Measurements from ENCODE around the gene FREM1.

DNA sequence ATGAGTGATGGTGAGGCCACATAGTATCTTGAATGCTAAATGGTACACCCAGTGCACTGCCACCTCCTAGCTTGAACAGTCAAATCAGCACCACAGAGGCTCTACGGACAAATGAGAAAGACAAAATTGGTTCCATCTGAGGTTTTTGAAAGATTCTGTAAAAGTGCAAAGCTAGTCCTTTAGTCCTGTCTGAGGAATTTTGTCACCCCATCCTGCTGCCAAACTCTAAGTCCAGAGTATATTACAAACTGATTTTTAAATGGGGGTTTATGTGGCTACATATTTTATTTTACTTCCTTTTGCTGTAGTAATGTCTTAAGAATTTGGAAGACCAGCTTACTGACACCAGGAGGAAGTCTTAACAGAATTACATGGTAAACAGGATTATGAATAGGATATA lies 7.7 kb downstream of the FREM1 start:
- TF ChIP-seq, protein P1, sequence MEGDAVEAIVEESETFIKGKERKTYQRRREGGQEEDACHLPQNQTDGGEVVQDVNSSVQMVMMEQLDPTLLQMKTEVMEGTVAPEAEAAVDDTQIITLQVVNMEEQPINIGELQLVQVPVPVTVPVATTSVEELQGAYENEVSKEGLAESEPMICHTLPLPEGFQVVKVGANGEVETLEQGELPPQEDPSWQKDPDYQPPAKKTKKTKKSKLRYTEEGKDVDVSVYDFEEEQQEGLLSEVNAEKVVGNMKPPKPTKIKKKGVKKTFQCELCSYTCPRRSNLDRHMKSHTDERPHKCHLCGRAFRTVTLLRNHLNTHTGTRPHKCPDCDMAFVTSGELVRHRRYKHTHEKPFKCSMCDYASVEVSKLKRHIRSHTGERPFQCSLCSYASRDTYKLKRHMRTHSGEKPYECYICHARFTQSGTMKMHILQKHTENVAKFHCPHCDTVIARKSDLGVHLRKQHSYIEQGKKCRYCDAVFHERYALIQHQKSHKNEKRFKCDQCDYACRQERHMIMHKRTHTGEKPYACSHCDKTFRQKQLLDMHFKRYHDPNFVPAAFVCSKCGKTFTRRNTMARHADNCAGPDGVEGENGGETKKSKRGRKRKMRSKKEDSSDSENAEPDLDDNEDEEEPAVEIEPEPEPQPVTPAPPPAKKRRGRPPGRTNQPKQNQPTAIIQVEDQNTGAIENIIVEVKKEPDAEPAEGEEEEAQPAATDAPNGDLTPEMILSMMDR (conservative IDR thresholded peaks at IDR 0.05; ENCODE audit: low read depth in 2 of 2), result no peak
- TF ChIP-seq EZH2 (IDR thresholded peaks at IDR 0.05; ENCODE audit: low read depth, unreplicated experiment) (no peak), JUNB (IDR thresholded peaks at IDR 0.05; ENCODE audit: unreplicated experiment) (no peak), POLR2AphosphoS5 (IDR thresholded peaks at IDR 0.05; ENCODE audit: low read depth) (no peak), CREB1 (CRISPR knock-in tag; IDR thresholded peaks at IDR 0.05; ENCODE audit: low read depth) (no peak), EZH2phosphoT487 (IDR thresholded peaks at IDR 0.05; ENCODE audit: unreplicated experiment) (no peak), STAT1 (IDR thresholded peaks at IDR 0.05; ENCODE audit: unreplicated experiment) (no peak), ZNF114 (CRISPR knock-in tag; IDR thresholded peaks at IDR 0.05) (no peak), ZNF331 (CRISPR knock-in tag; IDR thresholded peaks at IDR 0.05; ENCODE audit: low read depth) (no peak)
- TF ChIP-seq, protein P2, sequence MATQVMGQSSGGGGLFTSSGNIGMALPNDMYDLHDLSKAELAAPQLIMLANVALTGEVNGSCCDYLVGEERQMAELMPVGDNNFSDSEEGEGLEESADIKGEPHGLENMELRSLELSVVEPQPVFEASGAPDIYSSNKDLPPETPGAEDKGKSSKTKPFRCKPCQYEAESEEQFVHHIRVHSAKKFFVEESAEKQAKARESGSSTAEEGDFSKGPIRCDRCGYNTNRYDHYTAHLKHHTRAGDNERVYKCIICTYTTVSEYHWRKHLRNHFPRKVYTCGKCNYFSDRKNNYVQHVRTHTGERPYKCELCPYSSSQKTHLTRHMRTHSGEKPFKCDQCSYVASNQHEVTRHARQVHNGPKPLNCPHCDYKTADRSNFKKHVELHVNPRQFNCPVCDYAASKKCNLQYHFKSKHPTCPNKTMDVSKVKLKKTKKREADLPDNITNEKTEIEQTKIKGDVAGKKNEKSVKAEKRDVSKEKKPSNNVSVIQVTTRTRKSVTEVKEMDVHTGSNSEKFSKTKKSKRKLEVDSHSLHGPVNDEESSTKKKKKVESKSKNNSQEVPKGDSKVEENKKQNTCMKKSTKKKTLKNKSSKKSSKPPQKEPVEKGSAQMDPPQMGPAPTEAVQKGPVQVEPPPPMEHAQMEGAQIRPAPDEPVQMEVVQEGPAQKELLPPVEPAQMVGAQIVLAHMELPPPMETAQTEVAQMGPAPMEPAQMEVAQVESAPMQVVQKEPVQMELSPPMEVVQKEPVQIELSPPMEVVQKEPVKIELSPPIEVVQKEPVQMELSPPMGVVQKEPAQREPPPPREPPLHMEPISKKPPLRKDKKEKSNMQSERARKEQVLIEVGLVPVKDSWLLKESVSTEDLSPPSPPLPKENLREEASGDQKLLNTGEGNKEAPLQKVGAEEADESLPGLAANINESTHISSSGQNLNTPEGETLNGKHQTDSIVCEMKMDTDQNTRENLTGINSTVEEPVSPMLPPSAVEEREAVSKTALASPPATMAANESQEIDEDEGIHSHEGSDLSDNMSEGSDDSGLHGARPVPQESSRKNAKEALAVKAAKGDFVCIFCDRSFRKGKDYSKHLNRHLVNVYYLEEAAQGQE (IDR thresholded peaks at IDR 0.05; ENCODE audit: unreplicated experiment), result no peak
